CD4-positive, alpha-beta T cell treated with Interleukin-17A for 1 hour (primary cell): ENCODE data around the gene CDC16.
"Not testable (repeated sequence)": the region's sequence is repeated elsewhere in the genome, so short reads cannot be mapped to it uniquely, and the experiment has no call there.

Source experiments
- DNase-seq: peaks from one replicate; pipeline ENCODE4 v3.0.0-alpha.2; 2020

CDC16 gene

GRCh38 chr13:114229506-114229905, 5.2 kb upstream of the CDC16 start:
- no peak for DNase-seq

DNA sequence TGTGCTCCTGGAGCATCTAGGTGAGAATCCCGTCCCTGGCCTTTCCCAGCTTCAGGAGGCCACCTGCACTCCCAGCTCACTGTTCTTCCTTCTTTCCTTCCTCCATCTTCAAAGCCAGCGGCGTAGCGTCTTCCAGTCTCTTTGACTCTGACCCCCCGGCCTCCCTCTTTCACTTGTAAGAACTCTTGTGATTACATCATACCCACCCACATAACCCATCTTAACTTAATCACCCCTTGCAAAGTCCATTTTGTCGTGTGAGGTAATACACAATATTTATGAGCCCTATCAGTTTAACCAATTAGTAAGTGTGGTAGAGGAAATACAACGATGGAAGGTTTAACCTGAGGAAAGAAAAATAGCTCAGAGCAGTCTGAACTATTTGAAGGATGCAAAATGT, 4.6 kb upstream of the CDC16 start:
- no peak for DNase-seq

- no peak for DNase-seq
Observed at GRCh38 chr13:114230575-114230974, 4.1 kb upstream of the CDC16 start.

DNA sequence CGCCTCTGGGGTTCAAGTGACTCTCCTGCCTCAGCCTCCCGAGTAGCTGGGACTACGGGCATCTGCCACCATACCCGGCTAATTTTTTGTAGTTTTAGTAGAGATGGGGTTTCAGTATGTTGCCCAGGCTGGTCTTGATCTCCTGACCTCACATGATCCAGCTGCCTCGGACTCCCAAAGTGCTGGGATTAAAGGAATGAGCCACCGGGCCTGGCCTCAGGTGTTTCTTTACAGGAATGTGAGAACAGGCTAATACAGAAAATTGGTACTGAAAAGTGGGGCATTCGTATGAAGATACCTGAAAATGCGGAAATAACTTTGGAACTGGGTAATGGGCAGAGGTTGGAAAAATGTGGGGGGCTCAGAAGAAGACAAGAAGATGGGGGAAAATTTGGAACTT, 2.8 kb upstream of the CDC16 start:
- no peak for DNase-seq

- no peak for DNase-seq
Observed at GRCh38 chr13:114234266-114234644, 442 bp upstream of the CDC16 start.

DNA sequence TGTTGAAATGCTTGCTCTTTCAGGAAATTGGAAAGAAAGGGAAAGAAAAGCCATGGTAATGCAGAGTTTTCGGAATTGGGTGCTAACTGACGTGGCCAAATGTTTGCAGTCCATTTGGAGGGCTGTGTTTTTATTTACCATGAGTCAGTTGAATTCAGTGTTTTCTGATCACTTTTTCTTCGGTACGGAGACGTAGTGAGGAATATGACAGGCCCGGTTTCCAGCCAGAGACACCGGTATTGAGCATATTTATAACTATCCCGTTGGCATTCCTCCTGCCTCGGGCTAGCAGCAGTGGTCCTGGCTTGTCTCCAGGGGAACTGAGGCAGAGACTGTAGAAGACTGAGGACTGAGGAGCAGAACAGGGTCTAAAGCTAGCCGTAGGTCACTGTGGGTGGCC, 1.0 kb downstream of the CDC16 start:
- DNase-seq, result no peak

DNA sequence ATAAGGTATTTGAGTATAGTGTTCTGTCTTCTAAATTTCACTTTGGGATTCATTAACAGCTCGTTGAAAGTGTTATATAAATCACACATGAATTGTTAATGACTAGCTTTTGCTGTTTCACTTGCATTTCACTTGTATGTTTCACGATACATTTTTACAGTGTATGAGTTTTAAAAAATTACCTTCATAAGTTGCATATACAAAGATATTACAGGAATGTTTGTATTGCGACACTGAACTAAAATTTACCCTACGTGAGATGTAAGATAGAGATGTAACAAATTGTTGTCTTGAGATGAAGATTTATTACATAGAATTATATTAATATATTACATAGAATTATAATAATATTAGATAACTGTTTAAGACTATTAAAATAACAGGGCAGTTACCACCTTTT, 1.5 kb downstream of the CDC16 start:
- no peak for DNase-seq

GRCh38 chr13:114237415-114238112, 2.9 kb downstream of the CDC16 start:
- DNase-seq, result no peak

GRCh38 chr13:114241918-114242317, 7.2 kb downstream of the CDC16 start:
- DNase-seq, result no peak

DNA sequence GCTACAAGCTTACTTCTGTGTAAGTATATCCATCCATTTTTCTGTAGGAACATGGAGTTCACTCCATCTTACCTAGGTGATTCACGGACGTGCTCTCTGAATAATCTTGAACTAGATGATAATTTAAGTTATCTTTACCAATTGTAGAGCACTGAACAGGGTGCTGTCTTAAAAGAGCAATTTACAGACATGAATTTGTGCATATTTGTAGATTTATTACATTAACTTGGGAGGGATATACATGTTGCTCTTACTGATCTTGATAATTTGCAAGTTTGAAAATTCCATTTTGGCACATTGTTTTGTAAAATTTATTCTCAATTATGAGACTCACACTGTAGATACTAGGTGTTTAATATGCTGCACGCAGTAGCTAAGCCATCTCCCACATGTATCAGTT, 9.3 kb downstream of the CDC16 start:
- no peak for DNase-seq

- DNase-seq, result peak; percentile 9
Observed at GRCh38 chr13:114244637-114245036, 9.9 kb downstream of the CDC16 start.

DNA sequence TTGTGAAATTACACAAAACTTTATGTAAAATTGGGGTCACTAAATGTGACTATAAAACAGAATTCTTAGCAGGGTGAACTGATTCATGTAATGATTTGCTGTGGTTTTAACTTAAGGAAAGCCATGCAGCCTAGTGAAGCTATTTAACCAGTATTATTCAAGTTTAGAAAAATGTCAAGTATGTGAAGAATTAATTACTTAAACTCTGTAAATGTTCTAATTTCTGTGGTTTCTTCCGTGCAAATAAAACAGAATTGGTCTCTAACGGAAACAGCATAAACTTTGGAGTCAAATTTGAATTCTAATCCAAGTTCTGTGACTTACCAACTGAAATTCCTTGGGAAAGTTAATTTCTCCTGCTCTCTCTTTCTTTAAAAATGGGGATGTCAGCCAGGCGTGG, 13.3 kb downstream of the CDC16 start:
- no peak for DNase-seq

GRCh38 chr13:114249077-114249476, 14.4 kb downstream of the CDC16 start:
- no peak for DNase-seq

GRCh38 chr13:114251639-114252440, 17.1 kb downstream of the CDC16 start:
- DNase-seq, result not testable (repeated sequence)

DNA sequence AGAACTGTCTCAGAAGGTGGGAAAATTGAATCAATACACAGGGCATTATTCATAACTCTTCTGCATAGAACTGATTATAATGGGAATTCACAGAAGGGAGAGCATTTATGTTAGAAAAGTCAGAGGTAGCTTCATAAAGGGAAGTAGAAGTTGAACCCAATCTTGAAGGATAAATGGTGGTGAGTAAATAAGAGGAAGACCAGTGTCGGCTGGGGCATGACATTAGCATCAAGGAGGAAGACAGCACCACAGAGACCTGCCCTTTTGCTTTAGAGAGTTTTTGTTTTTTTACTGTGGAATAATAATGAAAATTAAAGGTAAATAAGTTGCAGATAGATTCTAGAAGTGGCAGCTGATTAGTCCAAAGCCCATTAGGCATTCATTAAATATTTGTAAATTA, 21.9 kb downstream of the CDC16 start:
- no peak for DNase-seq

- DNase-seq, result no peak
Observed at GRCh38 chr13:114257014-114257413, 22.3 kb downstream of the CDC16 start.

- no peak for DNase-seq
Observed at GRCh38 chr13:114258589-114258988, 23.9 kb downstream of the CDC16 start.

GRCh38 chr13:114259374-114259773, 24.7 kb downstream of the CDC16 start:
- no peak for DNase-seq

DNA sequence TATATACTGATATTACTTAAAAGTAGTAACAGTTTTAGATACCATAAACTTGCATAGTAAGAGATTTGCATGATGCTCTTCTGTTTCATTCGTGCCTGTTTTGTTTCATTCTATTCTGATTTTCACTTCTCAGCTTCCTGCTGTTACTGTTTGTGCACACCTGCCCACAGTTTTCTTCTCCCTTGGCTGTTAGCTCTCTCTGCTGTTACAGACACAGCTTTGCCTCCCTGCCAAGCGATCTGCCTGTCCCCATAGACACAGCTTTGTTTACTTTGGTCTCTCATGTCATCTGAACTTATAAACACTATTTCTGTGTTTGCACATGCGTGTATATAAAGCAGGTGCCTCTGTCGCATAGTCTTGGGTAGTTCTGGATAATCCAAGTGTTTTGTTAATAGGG, 25.3 kb downstream of the CDC16 start:
- DNase-seq, result no peak

DNA sequence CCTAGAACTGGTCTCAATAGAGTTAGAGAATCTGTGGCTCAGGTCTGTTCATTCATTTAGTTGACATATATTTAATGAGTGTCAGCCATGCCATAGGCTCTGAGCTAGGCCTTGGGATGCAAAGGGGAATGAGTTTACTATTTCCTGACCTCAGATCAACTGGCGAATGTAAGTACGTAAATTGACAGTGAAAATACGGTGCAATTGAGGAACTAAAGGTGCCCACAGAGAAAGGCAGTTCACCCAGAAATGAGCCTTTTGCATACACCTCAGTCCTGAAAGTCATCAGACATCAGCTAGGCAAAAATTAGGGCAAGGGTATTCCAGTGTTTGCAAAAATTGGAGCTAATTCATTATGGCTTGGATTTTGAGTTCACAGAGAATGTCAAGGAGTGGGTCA, 26.1 kb downstream of the CDC16 start:
- no peak for DNase-seq

GRCh38 chr13:114261328-114261965, 26.8 kb downstream of the CDC16 start:
- no peak for DNase-seq

GRCh38 chr13:114263578-114263977, 28.9 kb downstream of the CDC16 start:
- DNase-seq, result peak; percentile 55

DNA sequence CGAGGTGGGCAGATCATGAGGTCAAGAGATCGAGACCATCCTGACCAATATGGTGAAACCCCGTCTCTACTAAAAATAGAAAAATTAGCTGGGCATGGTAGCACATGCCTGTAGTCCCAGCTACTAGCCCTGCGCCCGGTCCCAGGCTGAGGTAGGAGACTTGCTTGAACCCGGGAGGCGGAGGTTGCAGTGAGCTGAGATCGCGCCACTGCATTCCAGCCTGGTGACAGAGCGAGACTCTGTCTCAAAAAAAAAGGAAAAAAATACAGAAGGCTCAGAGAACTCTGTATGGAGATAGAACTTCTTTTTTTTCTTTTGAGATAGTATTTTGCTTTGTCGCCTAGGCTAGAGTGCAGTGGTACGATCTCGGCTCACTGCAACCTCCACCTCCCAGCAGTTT, 29.6 kb downstream of the CDC16 start:
- not testable (repeated sequence) for DNase-seq
